Stomach (tissue), 9 donors: Measurements from ENCODE around the gene ERN1. TPM values are rescaled to one million over a fixed set of nuclear protein-coding genes. Genes with fewer than 3 reads are reported as not detected.

ENCODE experiments used
- DNase-seq, 2 donors: peaks; one replicate each; pipeline versions ENCODE4 v3.0.0 to v3.0.0-alpha.2; 2013 to 2019
- H3K27ac ChIP-seq, 5 donors: fragments of 200-600 bp in 4 of 5; sonication (generic) in 4 of 5; one replicate each; pipeline ENCODE4 v1.5.1; 2013 to 2019; ENCODE audit warnings: mild to moderate bottlenecking in 1 of 5, moderate library complexity in 1 of 5
- H3K27me3 ChIP-seq, 3 donors: fragments of 200-600 bp; sonication (generic); one replicate each; pipeline ENCODE4 v1.5.1; 2017 to 2019; ENCODE audit warnings: mixed run types in 1 of 3
- H3K36me3 ChIP-seq, 4 donors: fragments of 200-600 bp; sonication (generic); 1 replicate in 3 of 4; 2 replicates in 1 of 4; pipeline ENCODE4 v1.5.1; 2016 to 2019
- H3K4me1 ChIP-seq, 4 donors: fragments of 200-600 bp; sonication (generic); one replicate each; pipeline ENCODE4 v1.5.1; 2016 to 2019
- H3K4me3 ChIP-seq, 4 donors: fragments of 200-600 bp; sonication (generic) in 3 of 4; one replicate each; pipeline ENCODE4 v1.5.1; 2016 to 2019; ENCODE audit warnings: mild to moderate bottlenecking in 1 of 4
- H3K9me3 ChIP-seq, 4 donors: fragments of 200-600 bp; sonication (generic); one replicate each; pipeline ENCODE4 v1.5.1; 2016 to 2019
- CTCF ChIP-seq, 7 experiments: fragments of 450-650 bp in 4 of 7; fragments of 200-600 bp in 3 of 7; sonication (generic) in 3 of 7; IDR thresholded peaks; one replicate each; pipeline ENCODE4 v1.5.1; 2016 to 2019; ENCODE audit warnings: antibody characterized with exemption in 7 of 7, control low read depth in 2 of 7, mild to moderate bottlenecking in 1 of 7
- EP300 ChIP-seq: sonication (generic); formaldehyde crosslinking; IDR thresholded peaks from one replicate; pipeline ENCODE4 v1.6.1; 2017; ENCODE audit warnings: antibody characterized with exemption
- POLR2A ChIP-seq, 4 donors: fragments of 450-650 bp; IDR thresholded peaks; one replicate each; pipeline ENCODE4 v1.6.1; 2016; ENCODE audit warnings: antibody characterized with exemption in 4 of 4, control low read depth in 2 of 4, mild to moderate bottlenecking in 1 of 4, moderate library complexity in 1 of 4
- POLR2AphosphoS5 ChIP-seq, 3 donors: sonication (generic); formaldehyde crosslinking; IDR thresholded peaks; one replicate each; pipeline ENCODE4 v1.6.1; 2016; ENCODE audit warnings: antibody characterized with exemption in 3 of 3
- whole genome bisulfite sequencing, 5 donors: extraction: QIAGEN DNeasy Blood & Tissue Kit in 3 of 5; methylation state at CpG; one replicate each; pipeline versions ENCODE4 v1.1.5 to v1.1.7; 2013 to 2018; 5-methylcytosine and 5-hydroxymethylcytosine counted together
- intact Hi-C: fragments of 100-400 bp; cut with DNase I; formaldehyde crosslinking; loops from one replicate; pipeline ENCODE4 v1.15.1; 2023; ENCODE audit warnings: low total_unique reads
- polyA plus RNA-seq, 3 donors: library from polyadenylated mRNA; stranded (reverse); fragments of 200-250 nt; gene quantifications; one replicate each; pipeline ENCODE4 v1.2.3, GENCODE V29; 2013
- total RNA-seq, 5 donors: library from RNA; depleted of rRNA; stranded (reverse); fragments of >200 nt; gene quantifications; one replicate each; pipeline versions ENCODE4 v1.1.0 to v1.2.3, GENCODE V29; 2014 to 2016
- donor health status: healthy with polysubstance abuse.
- donor health status: Bipolar disorder and iron deficiency.
- donor health status: healthy.

The ERN1 gene
- total and polyA plus RNA-seq, 8 donors = 4.1 to 76.4 (median 28.0) TPM

GRCh38 chr17:64154717-64155116 is 24.8 kb upstream of the ERN1 start:
- no peak for DNase-seq
- intact Hi-C loops = loop anchor here (10.0 kb wide), 1 partner anchor 110 kb away; the partner anchor contains the start of gene TEX2
- H3K27me3 ChIP-seq = no peaks in the 10 kb centered on the region
- no peak overlapping the region for H3K4me3 ChIP-seq
- peak overlapping the region in 3 of 5 donors; percentile 78 to 82 (median 79) for H3K27ac ChIP-seq
- H3K9me3 ChIP-seq = no peaks in the 10 kb centered on the region
- TF ChIP-seq EP300 (no peak), CTCF (IDR thresholded peaks at IDR 0.05) (no peak), POLR2A (IDR thresholded peaks at IDR 0.05) (no peak), POLR2AphosphoS5 (IDR thresholded peaks at IDR 0.05) (no peak)
- H3K36me3 ChIP-seq = peaks cover 3 to 43% (median 39%) of the 10 kb centered on the region in 4 donors
- WGBS, 5 donors = 75 to 89% (median 79%) methylated on average over 7 to 9 of the region's 9 CpGs
- H3K4me1 ChIP-seq = peaks cover 36 to 60% (median 51%) of the 10 kb centered on the region in 4 donors

DNA sequence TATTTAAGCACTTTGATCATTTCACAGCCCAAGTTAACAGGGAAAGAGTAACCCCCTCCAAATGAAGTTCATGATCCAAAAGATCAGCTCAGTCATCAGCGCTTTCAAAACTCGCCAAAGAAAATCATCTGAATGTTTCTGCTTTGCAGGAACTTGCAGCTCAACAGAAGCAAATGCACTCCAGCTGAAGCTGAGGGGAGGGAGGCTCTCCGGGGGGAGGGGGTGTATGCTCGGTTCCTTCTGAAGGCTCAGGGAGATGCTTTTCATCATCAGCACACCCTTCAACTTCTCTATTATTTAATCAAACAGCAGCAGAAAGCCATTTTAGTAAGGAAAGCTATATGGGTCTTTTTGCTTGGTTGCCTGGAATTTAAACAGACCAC is 24.4 kb upstream of the ERN1 start:
- peaks cover 36 to 61% (median 51%) of the 10 kb centered on the region in 4 donors for H3K4me1 ChIP-seq
- no peaks in the 10 kb centered on the region for H3K27me3 ChIP-seq
- H3K36me3 ChIP-seq = peaks cover 3 to 44% (median 37%) of the 10 kb centered on the region in 4 donors
- intact Hi-C loops = loop anchor here (10.0 kb wide), 1 partner anchor 110 kb away; the partner anchor contains the start of gene TEX2
- TF ChIP-seq CTCF (IDR thresholded peaks at IDR 0.05) = no peak
- TF ChIP-seq POLR2A (IDR thresholded peaks at IDR 0.05) = no peak
- no peak for TF ChIP-seq POLR2AphosphoS5 (IDR thresholded peaks at IDR 0.05)
- no peak for TF ChIP-seq EP300
- H3K27ac ChIP-seq = peak overlapping the region in 3 of 5 donors; percentile 78 to 82 (median 79)
- H3K9me3 ChIP-seq = no peaks in the 10 kb centered on the region
- WGBS, 5 donors = 60 to 73% (median 71%) methylated on average over 4 of the region's 4 CpGs
- H3K4me3 ChIP-seq = no peak overlapping the region
- no peak for DNase-seq

GRCh38 chr17:64153565-64154312 is 23.8 kb upstream of the ERN1 start:
- intact Hi-C loops = loop anchor here (10.0 kb wide), 1 partner anchor 111 kb away; the partner anchor contains the start of gene TEX2
- DNase-seq = no peak
- Histone ChIP-seq H3K27ac (peak overlapping the region in 4 of 5 donors; percentile 23 to 79 (median 60)), H3K4me1 (peaks cover 36 to 63% (median 52%) of the 10 kb centered on the region in 4 donors), H3K36me3 (peaks cover 3 to 45% (median 40%) of the 10 kb centered on the region in 4 donors), H3K4me3 (no peak overlapping the region), H3K27me3 (no peaks in the 10 kb centered on the region), H3K9me3 (no peaks in the 10 kb centered on the region)
- TF ChIP-seq EP300 (no peak), POLR2A (IDR thresholded peaks at IDR 0.05) (no peak), CTCF (IDR thresholded peaks at IDR 0.05) (no peak), POLR2AphosphoS5 (IDR thresholded peaks at IDR 0.05) (no peak)
- 81 to 90% (median 87%) methylated on average over 3 of the region's 3 CpGs for WGBS, 5 donors

- peaks cover 47 to 65% (median 55%) of the 10 kb centered on the region in 4 donors for H3K4me1 ChIP-seq
- no peak for DNase-seq
- H3K4me3 ChIP-seq = no peak overlapping the region
- H3K27ac ChIP-seq = peak overlapping the region; percentile 43 to 79 (median 50)
- no peaks in the 10 kb centered on the region for H3K27me3 ChIP-seq
- H3K9me3 ChIP-seq = no peaks in the 10 kb centered on the region
- WGBS, 5 donors = 75 to 83% (median 80%) methylated on average over 7 of the region's 7 CpGs
- H3K36me3 ChIP-seq = peaks cover 3 to 50% (median 44%) of the 10 kb centered on the region in 4 donors
- intact Hi-C loops = loop anchor here (10.0 kb wide), 1 partner anchor 112 kb away; the partner anchor contains the start of gene TEX2
- TF ChIP-seq CTCF (IDR thresholded peaks at IDR 0.05) = no peak
- no peak for TF ChIP-seq EP300
- TF ChIP-seq POLR2A (IDR thresholded peaks at IDR 0.05) = no peak
- no peak for TF ChIP-seq POLR2AphosphoS5 (IDR thresholded peaks at IDR 0.05)
Observed at GRCh38 chr17:64152428-64153125, 22.6 kb upstream of the ERN1 start.
